NCI-H146 treated with DMSO at 0.1 percent for 48 hours (cell line): ENCODE measurements around the gene ARFIP2.
"Not testable (repeated sequence)": the region's sequence is repeated elsewhere in the genome, so short reads cannot be mapped to it uniquely, and the experiment has no call there.

ENCODE experiments used
- DNase-seq: peaks from one replicate; lab custom pipeline; 2025; ENCODE audit not compliant: unreplicated experiment; lab: John Stamatoyannopoulos, UW

ARFIP2 gene, protein sequence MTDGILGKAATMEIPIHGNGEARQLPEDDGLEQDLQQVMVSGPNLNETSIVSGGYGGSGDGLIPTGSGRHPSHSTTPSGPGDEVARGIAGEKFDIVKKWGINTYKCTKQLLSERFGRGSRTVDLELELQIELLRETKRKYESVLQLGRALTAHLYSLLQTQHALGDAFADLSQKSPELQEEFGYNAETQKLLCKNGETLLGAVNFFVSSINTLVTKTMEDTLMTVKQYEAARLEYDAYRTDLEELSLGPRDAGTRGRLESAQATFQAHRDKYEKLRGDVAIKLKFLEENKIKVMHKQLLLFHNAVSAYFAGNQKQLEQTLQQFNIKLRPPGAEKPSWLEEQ

DNA sequence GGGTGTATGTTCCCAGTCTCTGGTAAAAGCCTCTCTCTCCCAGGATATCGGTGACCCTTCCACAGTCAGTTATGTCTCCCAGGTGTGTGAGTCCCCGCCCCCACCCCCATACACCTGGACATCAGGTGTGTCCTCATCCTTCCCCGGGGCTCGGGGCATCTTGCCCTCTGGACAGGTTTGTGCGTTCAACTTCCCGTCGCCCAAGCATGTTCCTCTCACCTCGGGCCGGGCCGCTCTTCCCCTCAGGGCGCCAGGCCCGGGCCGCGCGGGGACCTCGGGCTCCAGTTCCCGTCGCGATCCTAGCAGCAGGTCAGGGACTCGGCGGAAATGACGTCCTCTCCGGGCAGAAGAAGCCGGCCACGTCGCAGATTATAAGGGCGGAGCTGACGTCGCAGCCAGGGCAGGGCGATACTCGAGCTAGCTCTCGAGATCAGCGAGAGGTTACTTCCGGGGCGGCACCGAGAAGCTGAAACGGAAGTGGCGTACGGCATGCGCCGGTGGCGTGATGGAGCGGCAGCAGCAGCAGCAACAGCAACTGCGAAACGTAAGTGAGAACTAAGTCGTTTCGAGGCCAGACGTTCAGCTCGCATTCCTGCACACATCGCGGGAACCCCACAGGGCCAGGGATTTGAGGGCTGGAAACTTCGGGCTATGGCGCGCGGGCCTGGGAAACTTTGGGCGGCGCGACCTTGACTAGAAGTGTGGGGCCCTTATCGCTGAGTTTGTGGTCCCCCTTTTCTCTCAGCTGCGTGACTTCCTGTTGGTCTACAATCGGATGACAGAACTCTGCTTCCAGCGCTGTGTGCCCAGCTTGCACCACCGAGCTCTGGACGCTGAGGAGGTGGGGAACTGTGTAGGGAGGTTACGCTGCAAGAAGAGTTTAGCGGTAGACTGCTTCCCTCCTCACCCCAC lies at the start of gene ARFIP2, which contains the start of gene TIMM10B:
ARFIP2 (minus strand) TSS at position 320 of the 912 bp plus-strand sequence. CDS start 910 bp downstream, outside the sequence.
TIMM10B (plus strand) TSS at position 490 of the 912 bp plus-strand sequence; CDS start at position 506, 16 bp downstream.
- peak; percentile 90 for DNase-seq

DNA sequence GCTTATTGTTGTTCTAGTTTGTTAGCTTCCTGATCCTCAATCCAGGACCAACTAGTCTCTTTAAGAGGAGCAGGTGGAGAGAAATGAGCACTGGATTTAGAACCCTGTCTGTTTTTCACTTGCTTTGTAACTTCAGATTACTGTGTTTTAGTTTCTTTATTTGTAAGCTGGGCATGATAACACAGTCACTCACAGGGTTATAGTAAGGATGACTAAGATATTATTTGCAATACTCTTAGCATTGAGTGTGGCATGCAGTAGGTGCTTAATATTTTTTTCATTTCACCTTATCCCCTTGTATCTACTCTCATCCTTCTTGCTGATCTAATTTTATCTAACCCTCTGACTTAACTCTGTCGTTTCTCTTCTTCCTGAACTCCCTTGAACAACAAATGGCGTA lies 49.7 kb upstream of the ARFIP2 start:
- DNase-seq, result no peak

DNA sequence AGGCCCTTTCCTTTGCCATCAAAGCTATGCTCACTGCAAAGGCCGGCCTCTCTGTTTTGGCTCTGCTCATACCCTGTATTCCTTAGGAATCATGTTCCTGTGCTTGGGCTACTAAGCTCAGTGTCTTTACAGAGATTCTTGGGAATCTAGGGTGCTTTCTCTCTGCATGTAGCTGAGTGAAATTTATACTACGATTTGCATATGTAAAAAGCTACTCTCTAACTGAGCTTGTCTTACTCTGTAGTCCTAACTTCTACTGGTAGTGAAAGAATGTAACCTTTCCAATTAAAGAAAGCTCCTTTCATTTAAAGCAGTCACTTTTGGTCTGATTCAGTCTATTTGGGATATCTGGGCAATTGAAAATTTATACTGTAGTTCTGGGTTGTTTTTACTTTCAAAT lies 48.1 kb upstream of the ARFIP2 start:
- no peak for DNase-seq

DNA sequence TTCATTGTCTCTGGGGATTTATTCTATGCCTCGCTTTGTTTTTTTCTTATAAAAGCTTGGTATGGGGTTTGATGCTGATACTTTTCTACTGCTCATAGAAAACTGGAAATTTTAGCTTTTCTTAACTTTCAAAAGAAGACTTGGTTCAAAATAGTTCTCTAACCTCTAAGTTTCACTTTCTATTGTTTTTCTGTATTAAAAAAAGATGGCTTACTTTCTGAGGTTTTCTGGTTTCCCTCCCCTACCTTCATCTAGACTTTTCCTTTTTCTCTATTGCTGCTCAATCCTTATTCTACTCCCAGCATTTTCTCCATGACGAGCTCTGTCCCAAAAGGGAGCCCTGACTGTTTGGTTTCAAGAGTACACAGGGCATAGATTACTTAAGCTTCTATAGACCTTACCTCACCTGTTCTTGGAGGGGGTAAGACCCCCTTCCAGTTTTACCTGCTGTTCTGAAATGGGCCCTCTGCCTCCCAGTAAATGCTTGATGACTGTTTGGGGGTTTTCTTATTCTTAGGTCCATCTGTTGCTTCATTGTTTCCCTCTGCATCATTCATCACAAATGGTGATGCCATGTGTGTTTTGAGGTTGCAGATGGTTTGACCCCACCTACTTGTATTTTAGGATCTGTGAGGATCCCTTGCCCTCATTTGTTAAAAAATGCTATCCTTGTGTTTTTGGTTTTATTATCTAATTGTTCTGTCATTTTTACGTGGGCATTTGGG lies 45.4 kb upstream of the ARFIP2 start:
- no peak for DNase-seq

DNA sequence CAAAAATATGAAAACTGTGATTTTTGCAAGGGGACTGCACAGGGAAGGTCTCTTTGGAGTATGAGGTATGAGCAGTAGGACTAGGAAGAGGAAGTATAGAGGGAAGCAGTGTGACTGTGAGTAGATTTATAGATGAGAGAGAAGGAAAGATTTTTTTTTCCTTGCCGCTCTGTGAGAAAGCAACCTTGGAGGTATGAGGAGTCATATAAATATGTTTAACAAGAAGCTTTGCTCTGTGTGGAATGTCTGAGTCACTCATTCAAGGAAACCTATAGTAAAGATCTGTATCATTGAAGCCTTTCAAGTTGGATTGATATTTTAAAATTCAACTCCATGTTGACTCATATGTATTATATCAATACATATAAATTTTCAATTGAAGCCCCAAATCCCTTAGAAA lies 42.1 kb upstream of the ARFIP2 start:
- DNase-seq, result no peak

DNA sequence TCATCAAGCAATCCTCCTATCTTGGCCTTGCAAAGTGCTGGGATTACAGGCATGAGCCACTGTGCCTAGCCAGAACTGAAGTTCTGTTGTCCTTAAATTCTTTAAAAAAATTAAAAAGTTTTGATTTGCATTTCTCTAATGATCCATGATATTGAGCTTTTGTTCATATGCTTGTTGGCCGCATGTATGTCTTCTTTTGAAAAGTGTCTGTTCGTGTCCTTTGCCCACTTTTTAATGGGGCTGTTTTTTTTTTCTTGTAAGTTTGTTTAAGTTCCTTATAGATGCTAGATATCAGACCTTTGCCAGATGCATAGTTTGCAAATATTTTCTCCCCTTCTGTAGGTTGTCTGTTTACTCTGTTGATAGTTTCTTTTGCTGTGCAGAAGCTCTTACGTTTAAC lies 40.8 kb upstream of the ARFIP2 start:
- not testable (repeated sequence) for DNase-seq

DNA sequence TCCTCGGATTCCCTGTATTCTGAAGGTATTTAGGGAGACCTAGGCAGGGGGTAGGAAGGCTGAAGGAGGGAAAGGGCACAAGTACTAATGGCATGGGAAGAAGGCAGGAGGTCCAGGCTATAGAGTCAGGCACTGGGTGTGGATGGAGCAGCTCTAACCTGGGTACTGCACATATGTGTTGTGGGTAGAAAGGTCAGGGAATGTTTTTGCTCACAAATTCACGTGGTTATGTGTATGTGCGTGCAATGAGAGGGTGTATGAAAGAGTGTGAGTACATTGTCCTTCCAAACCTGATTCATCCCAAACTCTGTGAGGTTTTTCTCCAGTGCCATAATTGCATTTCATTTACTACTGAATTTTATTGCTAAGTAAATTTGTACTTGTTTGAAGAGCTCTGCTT lies 39.1 kb upstream of the ARFIP2 start:
- DNase-seq, result no peak

DNA sequence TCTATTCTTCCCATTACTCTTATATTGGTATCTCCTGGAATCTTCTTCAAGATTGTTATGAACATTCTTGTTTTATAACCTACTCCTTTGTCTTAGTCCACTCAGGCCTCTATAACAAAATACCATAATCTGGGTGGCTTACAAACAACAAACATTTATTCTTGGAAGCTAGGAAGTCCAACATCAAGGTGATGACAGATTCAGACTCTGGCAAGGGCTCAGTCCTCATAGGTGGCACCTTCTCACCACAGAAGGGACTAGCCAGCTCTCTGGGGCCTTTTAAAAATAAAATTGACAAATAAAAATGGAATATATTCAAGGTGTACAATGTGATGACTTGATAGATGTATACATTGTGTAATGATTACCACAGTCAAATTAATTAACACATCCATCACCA lies 35.7 kb upstream of the ARFIP2 start:
- no peak for DNase-seq

DNA sequence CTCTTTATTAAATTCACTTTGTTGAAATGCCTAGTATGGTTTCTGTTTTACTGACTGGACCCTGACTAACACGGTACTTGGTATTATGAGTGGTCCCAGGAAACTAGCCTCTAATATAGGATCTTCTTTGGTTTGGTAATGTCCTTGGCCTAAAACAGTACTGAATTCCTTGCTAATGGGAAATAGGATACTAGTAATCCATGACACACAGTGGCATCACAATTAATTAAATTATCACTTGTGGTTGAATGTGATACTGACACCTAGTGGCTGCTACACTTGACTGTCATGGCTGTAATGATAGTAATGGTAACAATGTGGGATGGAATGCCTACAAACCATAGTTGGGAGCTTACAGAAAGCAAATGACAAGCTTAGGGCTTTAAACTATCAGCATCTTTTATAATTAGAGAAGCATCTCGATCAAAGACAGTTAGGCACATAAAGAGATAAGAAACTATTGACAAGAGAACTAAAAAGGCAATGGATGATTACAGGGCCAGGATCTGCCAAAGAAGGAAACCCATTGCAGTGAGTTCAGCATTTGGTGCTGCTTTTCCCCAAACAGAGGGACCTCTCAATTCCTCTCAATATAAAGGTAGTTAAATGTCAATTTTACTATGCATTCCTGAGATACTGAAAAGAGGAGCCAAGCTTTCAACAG lies 24.6 kb upstream of the ARFIP2 start:
- DNase-seq, result peak; percentile 69

DNA sequence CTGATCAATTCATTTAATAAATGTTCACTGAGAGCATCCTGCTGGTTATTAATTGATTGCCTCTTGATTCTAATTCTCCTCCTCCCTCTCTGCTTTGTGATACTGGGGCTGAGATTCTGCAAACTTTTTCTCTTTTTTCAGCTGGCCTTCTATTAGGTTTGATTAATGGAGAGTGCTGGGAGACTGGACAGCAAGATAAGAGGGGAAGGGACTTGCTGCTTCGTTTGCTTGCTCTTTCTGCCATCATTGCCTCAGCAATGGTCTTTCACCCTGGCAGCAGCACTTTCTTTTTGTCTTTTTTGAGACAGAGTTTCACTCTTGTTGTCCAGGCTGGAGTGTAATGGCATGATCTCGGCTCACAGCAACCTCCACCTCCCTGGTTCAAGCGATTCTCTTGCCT lies 23.0 kb upstream of the ARFIP2 start:
- no peak for DNase-seq

DNA sequence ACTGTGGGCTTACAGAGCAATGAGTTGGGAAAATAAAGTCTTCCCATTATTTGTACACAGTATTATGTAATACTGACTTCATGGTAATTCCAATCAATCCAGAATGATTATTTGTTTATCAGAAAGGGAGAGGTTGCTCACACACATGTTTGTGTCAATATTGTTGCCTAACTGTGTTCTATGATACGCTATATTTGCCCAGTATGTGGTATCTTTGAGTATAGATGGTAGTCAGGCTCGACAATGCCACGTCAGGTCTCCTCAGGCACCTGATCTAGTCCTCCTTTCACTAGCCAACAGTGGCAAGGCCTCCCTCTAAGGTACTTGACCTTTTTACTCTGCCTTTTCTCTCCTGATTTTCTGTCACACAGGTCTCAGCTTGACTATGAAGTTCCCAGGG lies 21.3 kb upstream of the ARFIP2 start:
- no peak for DNase-seq

DNA sequence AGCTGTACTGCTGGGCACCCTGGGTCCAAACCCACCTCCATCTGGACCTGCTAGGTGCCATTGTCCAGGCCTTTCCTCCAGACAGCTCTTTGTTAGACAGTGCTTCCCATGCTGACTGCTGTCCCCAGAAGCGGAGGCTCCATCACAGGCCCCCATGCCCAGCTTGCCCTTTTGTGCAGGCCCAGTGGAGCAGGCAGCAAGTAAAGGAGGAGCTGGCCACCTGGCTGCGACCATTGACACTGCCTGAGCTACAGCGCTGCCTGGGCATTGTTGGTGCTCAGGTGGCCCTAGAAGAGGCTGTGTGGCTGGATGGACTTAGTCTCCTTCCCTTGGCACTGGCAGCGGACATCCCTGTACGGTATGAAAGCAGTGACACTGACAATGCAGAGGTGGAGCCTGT lies 17.4 kb upstream of the ARFIP2 start:
- no peak for DNase-seq

DNA sequence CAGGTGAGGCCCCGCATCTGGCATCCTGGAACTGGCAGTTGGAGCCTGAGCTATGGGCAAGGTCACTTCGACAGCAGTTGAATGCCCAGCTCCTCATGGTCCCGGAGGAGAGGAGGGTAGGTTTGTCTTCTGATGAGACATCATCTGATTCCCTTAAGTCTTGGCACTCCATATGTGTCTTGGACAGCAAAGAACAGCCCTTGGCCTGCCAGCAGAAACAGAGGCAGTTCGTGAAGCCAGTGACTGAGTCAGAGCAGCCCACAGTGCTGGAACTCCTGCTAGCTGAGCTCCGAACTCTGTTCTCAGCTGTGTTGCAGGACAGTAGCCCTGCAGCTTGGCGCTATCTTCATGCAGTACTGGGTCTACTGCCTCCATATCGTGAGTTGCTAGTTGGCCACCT lies 17.0 kb upstream of the ARFIP2 start:
- DNase-seq, result no peak

DNA sequence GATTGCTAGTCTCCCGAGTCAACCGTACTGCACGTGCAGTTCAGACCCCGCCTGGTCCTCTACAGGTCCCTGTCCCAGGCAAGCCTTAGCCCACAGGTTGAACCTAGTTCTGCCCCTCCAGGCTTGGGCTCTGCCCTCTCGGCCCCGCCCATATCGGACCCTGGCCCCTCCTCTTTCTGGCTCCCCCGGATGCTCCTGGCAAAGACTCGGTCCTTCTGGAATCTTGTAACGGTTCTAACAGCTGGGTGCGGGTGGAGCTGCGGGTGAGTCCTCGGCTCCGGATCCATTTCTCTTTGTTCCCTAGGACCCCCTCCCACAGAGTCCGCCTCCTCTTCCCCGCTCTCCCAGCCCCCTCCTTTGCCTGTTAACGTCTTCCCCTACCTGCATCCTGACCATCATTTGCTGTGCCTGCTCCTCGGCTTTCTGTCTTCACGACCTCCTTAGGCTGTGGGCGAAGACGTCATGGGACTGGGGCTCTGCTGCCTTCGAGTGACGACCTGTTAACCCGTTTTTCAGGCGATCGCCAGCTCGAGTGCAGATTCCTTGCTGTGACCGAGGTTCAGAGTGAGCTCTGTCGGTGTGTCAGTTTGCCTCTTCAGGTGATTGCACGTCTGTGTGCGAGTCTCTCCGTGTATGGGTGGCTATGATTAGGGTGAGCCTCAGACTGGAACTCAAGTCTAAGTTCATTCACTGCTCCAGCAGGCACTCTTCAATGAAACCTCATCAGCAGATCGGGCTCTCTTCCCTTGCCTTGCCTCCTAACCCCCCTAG lies 16.1 kb upstream of the ARFIP2 start, which contains the start of gene DNHD1:
DNHD1 (plus strand) TSS at position 212 of the 771 bp plus-strand sequence. CDS start 936 bp downstream, outside the sequence.
- DNase-seq, result no peak

DNA sequence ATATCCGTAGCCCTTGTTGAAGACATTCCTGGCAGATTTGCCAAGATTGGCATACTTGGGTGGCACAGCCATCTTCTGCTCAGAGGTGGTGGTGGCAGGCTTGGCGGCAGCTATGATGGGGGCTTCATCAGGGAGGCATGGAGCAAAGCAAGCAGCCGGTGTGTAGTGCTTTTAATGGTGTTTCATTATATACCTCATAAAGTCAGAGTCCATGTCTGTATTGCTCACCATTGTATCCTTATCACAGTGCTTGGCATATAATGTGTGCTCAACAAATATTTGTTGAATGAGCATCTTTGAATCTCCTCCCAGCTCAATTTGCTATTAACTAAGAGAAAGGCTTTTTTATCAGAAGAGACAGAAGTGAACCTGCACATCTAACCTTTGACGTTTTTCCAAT lies 8.2 kb upstream of the ARFIP2 start:
- peak; percentile 75 for DNase-seq

DNA sequence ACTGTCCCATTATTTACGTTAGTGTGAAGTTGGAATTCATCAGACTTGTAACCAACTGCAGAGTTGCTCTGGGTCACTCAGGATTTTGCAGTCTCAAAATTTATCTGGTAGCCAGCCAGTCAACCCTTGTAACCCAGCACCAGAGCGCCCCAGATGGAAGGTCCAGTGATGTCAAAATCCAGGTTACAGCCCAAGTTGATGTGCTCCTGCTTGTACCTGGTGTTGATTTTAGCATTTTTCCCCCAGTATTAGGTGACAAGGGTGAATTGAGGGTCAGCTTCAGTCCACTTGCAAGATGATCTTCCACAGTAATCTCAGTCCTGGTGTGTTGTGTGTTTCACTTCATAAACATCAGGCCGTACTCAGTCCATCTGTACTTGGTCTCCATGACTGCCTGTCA lies 7.7 kb upstream of the ARFIP2 start:
- no peak for DNase-seq

DNA sequence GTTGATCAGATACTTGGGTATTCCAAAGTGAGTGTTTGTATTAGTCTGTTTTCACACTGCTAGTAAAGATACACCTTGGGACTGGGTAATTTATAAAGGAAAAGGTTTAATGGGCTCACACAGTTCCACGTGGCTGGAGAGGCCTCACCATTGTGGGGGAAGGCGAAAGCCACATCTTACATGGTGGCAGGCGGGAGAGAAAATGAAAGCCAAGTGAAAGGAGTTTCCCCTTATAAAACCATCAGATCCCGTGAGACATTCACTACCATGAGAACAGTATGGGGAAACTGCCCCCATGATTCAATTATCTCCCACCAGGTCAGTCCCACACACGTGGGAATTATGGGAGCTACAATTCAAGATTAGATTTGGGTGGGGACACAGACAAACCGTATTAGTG lies 7.2 kb upstream of the ARFIP2 start:
- DNase-seq, result no peak

DNA sequence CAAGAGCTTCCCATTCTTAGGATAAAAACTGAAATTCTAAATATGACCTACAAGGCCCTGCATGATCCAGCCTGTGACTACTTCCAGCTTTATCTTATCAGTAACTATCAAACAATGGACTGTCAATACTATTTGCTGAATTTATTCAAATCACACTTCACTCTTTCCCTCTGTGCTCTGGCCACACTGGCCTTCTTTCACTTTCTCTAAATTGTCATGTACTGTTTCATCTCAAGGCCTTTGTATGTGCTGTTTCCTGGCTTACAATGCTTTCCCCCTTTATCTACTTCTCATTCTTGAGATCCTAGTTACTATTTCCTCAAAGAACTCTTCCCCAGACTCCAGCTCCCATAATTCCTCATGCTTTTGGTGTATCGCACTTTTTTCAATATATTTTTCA lies 5.8 kb upstream of the ARFIP2 start:
- no peak for DNase-seq

DNA sequence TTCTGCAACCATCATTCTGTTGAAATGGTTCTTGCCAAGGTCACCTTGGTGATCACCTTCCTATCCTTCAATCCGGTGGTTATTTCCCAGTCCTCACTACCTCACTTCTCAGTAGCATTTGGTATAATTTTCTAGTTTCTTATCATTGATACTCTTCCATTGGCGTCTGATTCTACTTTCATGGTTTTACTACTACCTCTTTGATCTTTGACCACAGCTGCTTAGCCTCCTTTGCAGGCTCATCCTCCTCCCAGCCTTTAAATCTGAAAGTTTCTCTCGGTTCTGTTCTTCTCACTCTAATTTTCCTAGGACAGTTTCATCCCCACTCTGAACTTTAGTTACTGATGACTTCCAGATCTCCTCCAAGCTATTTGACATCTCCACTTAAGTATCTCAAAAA lies 5.1 kb upstream of the ARFIP2 start:
- DNase-seq, result no peak

DNA sequence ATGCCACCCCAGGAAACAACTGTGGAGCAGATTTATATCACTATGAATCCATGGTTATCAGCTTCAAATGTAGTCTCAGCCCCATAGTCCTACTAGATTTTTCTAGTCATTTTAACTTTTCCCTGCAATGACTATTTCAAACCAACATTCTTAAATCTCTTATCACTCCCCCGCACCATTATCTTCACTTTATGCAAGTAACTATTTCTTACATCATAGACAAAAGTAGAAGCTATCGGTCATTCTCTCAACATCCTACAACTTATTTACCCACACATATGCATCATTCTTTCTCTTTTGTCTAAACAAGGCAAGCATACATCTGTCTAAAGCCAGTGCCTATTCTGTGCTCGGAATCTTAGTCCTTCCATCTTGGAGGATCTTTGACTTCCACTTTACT lies 4.5 kb upstream of the ARFIP2 start:
- no peak for DNase-seq
